Activated CD8-positive, alpha-beta memory T cell treated with anti-CD3 and anti-CD28 coated beads, Interleukin-2, amount 50 U/mL, for 24 hours (primary cell): ENCODE data around the gene TRIO.

Source experiments
- DNase-seq: peaks from one replicate; pipeline ENCODE4 v3.0.0-alpha.2; 2020; ENCODE audit errors: extremely low read depth

Gene TRIO

DNA sequence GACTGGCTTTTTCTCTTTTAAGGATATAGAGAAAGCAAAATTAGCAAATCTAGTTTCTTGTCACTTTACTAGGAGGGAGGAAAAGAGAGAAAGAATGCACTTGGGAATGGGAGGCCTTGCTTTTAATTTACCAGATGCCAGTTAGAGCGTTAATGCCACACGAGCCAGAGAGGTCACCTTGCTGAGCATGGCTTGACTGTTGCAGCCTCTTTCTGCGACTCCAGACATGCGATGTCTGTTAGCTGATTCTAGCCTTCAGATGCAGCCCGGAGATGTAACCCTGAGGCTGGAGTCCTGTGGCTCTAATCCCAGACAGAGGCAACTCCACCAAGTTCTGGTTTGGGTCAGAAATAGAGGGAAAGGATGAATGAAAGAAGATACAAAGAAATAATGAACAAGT lies 152.5 kb downstream of the TRIO start:
- no peak for DNase-seq

DNA sequence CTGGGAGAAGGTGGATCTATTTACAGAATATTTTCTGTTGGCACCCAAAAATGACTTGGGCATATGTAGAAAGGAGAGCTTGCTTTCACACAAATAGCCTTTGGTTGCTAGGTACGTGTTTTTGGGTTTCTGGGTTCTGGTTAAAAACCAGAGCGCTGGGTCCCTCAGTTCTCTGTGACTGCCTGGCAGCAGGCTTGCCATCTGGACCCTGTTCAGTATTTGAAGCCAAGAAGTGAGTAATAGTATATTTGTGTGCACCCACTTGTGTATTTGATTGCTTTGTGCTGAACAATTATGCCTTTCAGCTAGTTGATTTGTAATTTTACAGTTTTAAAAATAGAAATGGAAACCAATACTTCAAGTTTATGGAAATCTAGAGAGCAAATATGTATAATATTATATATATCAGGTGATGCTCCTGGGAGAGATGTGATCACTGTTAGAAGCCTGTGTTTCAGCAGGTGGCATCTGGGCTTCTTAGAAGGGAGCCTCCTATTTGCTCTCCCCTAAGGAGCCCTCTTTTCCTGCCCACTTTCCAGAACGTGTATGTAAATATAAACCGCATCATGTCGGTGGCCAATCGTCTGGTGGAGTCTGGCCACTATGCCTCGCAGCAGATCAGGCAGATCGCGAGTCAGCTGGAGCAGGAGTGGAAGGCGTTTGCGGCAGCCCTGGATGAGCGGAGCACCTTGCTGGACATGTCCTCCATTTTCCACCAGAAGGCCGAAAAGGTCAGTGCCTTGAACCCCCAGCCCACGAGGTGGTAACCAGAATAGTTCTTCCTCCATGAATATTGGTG lies 153.6 kb downstream of the TRIO start:
- DNase-seq: no peak

DNA sequence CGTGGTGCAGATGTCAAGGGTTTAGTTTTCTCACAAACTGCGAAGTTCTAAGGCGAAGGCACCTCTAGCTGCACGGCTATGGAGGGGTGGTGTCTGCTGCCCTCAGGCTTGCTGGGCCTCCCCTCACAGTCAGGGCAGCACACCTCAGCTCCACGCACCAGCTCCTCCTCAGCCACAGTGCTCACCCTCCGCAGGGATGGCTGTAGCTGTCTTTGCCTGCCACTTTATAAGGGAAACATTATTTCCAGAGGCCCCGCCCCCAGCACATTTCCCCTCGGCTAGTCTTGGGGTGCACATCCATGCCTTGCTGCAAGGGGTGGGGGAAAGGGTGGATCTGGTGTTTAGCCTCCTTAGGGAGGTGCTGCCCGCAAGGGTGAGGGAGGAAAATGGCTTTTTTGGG lies 154.6 kb downstream of the TRIO start:
- no peak for DNase-seq

DNA sequence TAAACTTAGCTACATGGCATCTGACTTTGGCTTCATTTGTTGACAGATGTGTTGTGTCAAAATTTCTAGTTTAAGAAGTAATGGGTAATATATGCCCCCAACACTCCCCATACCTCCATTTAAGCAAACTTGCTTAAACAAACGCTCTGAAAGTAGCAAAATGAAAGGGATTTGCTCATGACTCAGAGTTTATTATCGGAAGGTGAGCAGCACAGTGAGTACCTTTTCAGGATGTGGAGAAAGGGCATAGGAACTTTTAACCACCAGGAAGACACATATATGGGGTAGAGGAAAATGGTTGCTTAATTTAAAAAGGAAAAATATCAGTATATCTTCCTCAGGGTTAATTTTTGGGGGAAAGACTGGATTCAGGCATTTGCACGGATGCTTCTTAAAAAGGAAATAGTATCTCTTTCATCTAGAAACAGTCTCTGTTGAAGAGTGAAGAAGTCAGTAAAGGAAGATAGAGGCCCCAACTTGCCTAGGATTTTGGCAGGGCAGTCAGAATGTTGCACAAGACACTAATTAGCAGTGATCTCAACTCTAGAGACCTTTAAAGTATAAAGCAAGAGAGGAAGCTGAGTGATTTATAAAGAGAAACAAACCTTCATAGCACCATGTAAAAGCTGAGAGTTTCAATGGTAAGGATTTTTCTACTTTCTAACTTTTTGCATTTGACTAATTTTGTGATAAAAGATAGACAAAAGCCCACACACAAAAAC lies 155.1 kb downstream of the TRIO start:
- DNase-seq: no peak

DNA sequence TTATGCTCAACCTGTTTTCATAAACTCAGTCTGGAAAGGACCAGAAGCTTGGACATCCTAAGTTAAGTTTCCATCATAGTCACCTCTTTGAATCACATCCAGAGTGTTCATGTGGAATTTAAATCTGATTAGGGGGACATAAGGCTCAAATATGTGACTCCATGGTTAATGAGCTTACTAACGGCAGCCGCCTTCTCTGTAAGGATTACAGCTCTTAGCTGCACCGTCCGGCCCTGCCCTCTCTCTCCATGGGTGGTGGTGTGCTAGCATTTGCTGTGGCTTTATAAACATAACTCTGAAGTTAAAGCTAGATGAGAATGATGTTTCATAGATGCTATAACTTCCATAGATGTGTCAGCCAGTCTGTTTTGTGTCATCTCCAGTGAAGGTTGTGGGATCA lies 156.5 kb downstream of the TRIO start:
- no peak for DNase-seq

GRCh38 chr5:14301186-14301585 lies 158.0 kb downstream of the TRIO start:
- no peak for DNase-seq

DNA sequence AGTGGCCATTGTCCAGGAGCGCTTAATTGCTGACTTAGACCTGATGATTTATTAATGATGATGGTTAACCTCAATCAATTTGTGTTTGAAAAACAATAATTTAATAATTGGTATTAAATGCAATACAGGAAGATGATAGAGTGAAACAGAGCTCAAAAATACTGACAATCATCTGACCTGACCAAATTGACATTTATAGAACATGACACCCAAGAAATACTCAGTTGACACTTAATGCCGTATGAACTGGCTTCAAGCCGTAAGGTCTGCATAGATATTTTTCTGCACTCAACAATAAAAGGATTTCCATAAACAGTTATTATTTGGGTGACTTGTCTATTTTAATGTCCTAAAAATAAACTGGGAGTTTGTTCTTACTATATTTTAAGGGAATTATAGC lies 159.2 kb downstream of the TRIO start:
- DNase-seq: no peak

DNA sequence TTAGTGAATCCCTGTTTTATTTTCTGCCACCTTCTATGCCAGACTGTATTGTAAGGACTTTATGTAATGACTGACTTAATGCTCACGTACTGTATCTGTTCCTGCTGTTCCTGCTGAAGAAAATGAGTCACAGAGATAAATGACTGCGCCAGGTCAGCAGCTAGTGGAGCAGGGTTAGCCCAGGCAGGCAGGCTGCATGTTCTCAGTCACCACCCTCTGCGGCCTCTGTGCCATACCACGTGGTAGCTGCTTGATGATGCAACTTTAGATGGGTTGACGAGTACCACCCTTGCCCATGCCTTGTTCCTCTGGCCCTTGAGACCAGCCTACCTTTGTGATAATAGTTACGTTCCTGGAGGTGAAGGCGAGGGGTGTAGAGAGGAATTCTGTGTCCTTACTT lies 161.9 kb downstream of the TRIO start:
- DNase-seq: no peak

DNA sequence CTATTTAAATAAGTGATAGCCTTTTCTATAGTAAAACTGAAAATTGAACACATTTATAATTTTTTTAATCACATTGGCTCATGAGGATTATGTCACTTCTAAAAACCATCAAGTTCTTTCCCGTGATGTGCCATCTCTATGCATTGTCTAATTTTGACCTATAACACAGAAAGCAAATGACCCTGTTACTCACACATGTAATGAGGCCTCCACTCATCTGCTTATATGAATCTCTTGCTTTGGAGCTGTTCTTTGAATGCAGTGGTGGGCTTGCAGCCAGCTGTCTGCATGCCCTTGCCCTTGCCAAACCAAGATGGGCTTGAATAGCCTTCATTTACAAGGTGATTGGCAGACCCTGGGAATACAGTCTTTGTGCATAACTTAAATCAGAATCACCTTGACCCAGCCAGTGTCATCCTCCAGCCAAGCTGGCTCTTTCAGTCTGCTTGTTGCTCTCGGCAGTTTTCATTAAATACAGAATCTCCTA lies 163.2 kb downstream of the TRIO start:
- DNase-seq: no peak

DNA sequence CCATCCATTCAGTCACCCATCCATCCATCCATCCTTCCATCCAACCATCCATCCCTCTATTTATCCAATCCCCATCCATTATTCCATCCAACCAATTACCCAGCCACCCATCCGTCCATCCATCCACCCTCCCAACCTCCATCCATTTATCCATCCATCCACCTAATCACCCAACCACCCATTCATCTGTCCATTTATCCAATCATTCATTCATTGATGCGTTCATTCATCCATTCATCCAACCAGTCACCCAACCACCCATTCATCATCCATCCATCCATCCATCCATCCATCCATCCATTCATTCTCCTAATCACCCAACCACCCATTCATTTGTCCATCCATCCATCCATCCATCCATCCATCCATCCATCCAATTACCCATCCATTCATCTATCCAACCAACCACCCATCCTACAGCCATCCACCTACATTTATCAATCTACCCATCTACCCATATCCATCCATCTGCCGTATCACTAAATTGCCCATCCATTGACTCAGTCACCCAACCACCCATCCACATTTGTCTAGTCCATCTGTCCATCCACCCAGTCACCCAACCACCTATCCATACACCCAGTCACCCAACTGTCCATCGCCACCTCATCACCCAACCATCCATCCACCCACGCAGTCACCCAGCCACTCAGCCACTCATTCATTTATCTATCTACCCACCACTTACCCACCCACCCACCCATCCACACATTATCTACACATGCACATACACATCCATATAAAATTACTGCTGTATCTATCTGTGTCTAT lies 165.4 kb downstream of the TRIO start:
- no peak for DNase-seq

- DNase-seq: no peak
These were observed 166.1 kb downstream of the TRIO start for GRCh38 chr5:14309199-14309598.

DNA sequence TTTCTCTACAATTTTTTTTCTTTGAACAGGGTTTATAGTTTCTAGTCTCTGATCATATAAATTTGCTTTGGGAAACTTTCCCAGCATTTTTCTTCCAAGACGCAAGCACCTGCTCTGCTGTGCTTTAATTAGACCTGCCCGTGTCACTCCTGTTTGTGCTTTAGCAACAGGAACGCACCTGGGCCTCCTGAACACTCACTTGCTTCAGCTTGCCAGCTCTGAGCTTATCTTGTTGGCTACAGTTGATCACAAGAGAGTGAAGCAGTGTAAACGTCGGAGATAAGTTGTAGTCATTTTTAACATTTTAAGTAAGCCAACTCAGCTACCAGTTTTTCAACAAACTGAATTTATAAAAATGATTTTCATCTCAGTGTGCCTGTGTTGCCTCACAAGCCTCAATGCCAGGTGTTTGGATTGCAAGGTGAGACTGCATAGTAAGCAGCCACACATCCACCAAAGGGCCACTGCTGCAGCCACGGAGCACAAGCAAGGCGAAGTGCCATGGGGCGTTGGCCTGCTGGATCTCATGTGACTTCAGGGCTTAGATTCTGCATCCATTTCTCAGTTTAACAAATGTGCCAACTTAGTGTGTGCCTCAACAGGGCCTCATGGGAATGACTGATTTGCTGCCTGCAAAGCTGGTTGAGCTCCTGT lies 166.9 kb downstream of the TRIO start:
- no peak for DNase-seq

- DNase-seq: no peak
These were observed 167.8 kb downstream of the TRIO start for GRCh38 chr5:14310901-14311300.

- DNase-seq: no peak
These were observed 171.0 kb downstream of the TRIO start for GRCh38 chr5:14313986-14314690.

- DNase-seq: no peak
These were observed 173.3 kb downstream of the TRIO start for GRCh38 chr5:14316471-14316870.

GRCh38 chr5:14319102-14319501 lies 176.0 kb downstream of the TRIO start:
- no peak for DNase-seq

DNA sequence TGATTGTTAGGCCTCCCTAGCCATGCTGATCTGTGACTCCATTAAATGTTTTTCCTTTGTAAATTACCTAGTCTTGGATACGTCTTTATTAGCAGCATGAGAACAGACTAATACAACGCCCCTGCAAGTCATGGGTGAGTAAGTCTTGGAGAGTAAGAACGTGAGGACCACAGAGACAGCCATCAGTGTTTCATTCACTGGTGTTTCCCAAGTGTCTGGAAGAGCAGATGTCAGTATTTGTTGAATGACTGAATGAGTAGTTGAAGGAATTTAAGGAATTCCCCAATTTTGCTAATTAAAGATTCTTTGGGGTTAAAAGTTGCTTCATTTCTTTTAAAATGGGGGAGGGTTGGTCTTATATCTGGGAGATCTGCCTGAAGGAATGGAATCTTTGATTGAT lies 178.8 kb downstream of the TRIO start:
- DNase-seq: no peak

DNA sequence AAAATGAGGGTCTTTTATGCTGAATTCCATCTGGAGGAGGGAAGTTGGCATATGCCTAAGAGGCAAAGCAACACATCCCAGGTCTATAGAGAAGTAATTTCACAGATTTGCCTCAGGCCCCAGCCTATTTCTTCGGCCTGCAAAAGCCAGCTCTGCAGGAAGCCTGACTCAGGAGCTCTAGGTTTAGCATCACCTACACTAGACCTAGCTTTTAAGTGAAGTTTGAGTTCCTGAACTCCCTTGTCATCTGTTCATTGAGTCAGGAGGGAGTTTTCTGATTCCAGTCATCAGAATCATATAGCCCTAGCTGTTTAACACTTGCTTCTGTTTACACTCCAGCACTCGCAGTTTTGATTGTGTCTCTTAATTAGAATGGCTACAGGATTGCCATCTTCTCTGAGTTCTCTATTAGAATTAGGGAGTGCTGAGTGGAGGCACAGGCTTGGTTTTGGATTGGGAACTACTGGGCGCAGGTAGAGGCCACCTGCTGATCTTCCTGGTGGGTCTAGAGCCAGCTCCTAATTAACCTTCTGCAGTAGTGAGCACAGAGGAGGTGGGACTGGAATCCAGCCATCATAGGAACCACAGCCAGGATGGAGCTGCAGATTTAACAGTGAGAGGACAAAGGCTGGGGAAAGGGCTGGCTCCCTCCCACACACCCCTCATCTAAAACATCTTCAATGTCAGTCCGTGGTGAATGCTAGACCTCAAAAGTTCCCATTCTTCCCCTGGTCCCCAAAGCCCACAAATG lies 179.5 kb downstream of the TRIO start:
- DNase-seq: no peak

GRCh38 chr5:14323466-14323865 lies 180.3 kb downstream of the TRIO start:
- DNase-seq: no peak

DNA sequence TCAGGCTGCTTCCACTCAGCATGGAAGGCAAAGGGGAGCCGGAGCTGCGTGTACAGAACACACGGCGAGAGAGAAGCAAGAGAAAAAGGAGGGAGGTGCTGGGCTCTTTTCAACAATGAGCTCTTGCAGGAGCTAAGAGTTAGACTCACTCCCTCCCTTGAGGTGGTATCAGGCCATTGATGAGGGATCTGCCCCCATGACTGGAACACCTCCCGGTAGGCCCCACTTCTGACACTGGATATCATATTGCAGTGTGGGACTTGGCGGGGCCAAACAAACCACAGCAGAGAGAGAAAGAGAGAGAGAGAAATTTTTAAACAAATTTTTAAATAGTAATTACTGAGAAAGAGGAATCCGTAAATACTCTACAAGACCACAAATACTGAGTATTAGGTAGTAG lies 182.2 kb downstream of the TRIO start:
- DNase-seq: no peak
